ENCODE data around the gene LRRTM4. TPM values are rescaled to one million over a fixed set of nuclear protein-coding genes. Genes with fewer than 3 reads are reported as not detected.
A peak's percentile ranks its signal among the peaks of the same experiment; 100 is the strongest.

Gene LRRTM4
- total RNA-seq, 2 donors from 2014 or later = 0.33 TPM; not detected in 1

GRCh38 chr2:77552956-77553355 lies 30.8 kb upstream of the LRRTM4 start:
- H3K27me3 ChIP-seq = no peaks in the 10 kb centered on the region
- intact Hi-C loops (cut with DNase I) = no loop called here
- no peak for TF ChIP-seq CTCF (IDR thresholded peaks at IDR 0.05)
- no peak for TF ChIP-seq POLR2A (IDR thresholded peaks at IDR 0.05)
- no peak for ATAC-seq
- no peak overlapping the region for H3K27ac ChIP-seq
- no peaks in the 10 kb centered on the region for H3K36me3 ChIP-seq (replicated peaks in 1 of 2; ENCODE audit: insufficient read depth in 1 of 2, low read depth in 2 of 2)
- no peak overlapping the region for H3K4me3 ChIP-seq
- WGBS, 2 donors = 70 to 78% methylated on average over 2 of the region's 2 CpGs
- no peaks in the 10 kb centered on the region for H3K4me1 ChIP-seq
- H3K9me3 ChIP-seq = no peaks in the 10 kb centered on the region
- DNase-seq = no peak

GRCh38 chr2:77538031-77538430 lies 15.9 kb upstream of the LRRTM4 start:
- TF ChIP-seq CTCF (IDR thresholded peaks at IDR 0.05) (no peak), POLR2A (IDR thresholded peaks at IDR 0.05) (no peak)
- Histone ChIP-seq H3K9me3 (no peaks in the 10 kb centered on the region), H3K27me3 (no peaks in the 10 kb centered on the region), H3K27ac (no peak overlapping the region), H3K4me1 (no peaks in the 10 kb centered on the region), H3K36me3 (replicated peaks in 1 of 2; ENCODE audit: insufficient read depth in 1 of 2, low read depth in 2 of 2) (no peaks in the 10 kb centered on the region), H3K4me3 (no peak overlapping the region)
- WGBS, 2 donors = 68 to 71% methylated on average over 3 of the region's 3 CpGs
- DNase-seq (no peak), ATAC-seq (no peak)
- intact Hi-C loops (cut with DNase I) = no loop called here

GRCh38 chr2:77522888-77523287 lies 712 bp upstream of the LRRTM4 start:
- WGBS, 2 donors = 39 to 54% methylated on average over 1 of the region's 1 CpG
- no peaks in the 10 kb centered on the region for H3K27me3 ChIP-seq
- intact Hi-C loops (cut with DNase I) = no loop called here
- no peak overlapping the region for H3K27ac ChIP-seq
- ATAC-seq (no peak), DNase-seq (no peak)
- no peaks in the 10 kb centered on the region for H3K4me1 ChIP-seq
- no peaks in the 10 kb centered on the region for H3K9me3 ChIP-seq
- no peak overlapping the region for H3K4me3 ChIP-seq
- no peak for TF ChIP-seq POLR2A (IDR thresholded peaks at IDR 0.05)
- no peak for TF ChIP-seq CTCF (IDR thresholded peaks at IDR 0.05)
- no peaks in the 10 kb centered on the region for H3K36me3 ChIP-seq (replicated peaks in 1 of 2; ENCODE audit: insufficient read depth in 1 of 2, low read depth in 2 of 2)

- H3K9me3 ChIP-seq = no peaks in the 10 kb centered on the region
- no peak for DNase-seq
- no peaks in the 10 kb centered on the region for H3K4me1 ChIP-seq
- no peak overlapping the region for H3K4me3 ChIP-seq
- H3K36me3 ChIP-seq (replicated peaks in 1 of 2; ENCODE audit: insufficient read depth in 1 of 2, low read depth in 2 of 2) = no peaks in the 10 kb centered on the region
- H3K27me3 ChIP-seq = no peaks in the 10 kb centered on the region
- intact Hi-C loops (cut with DNase I) = no loop called here
- no peak for ATAC-seq
- 26 to 33% methylated on average over 7 of the region's 7 CpGs for WGBS, 2 donors
- H3K27ac ChIP-seq = no peak overlapping the region
- TF ChIP-seq POLR2A (IDR thresholded peaks at IDR 0.05) (no peak), CTCF (IDR thresholded peaks at IDR 0.05) (no peak)
Measured at GRCh38 chr2:77521548-77521891, 656 bp downstream of the LRRTM4 start.

GRCh38 chr2:77520641-77521547 lies 1.3 kb downstream of the LRRTM4 start:
- no peaks in the 10 kb centered on the region for H3K4me1 ChIP-seq
- no peaks in the 10 kb centered on the region for H3K27me3 ChIP-seq
- no peak overlapping the region for H3K4me3 ChIP-seq
- DNase-seq (no peak), ATAC-seq (peak; percentile 30)
- H3K27ac ChIP-seq = no peak overlapping the region
- no peaks in the 10 kb centered on the region for H3K9me3 ChIP-seq
- 6% methylated on average over 9 of the region's 9 CpGs for WGBS, 2 donors
- intact Hi-C loops (cut with DNase I) = no loop called here
- no peaks in the 10 kb centered on the region for H3K36me3 ChIP-seq (replicated peaks in 1 of 2; ENCODE audit: insufficient read depth in 1 of 2, low read depth in 2 of 2)
- no peak for TF ChIP-seq POLR2A (IDR thresholded peaks at IDR 0.05)
- TF ChIP-seq CTCF (IDR thresholded peaks at IDR 0.05) = no peak
